Adrenal gland (tissue), 12 donors: Measurements from ENCODE around the gene TEKTIP1. TPM values are rescaled to one million over a fixed set of nuclear protein-coding genes. Genes with fewer than 3 reads are reported as not detected.

Source experiments
- DNase-seq, 7 donors: peaks; one replicate each; pipeline ENCODE4 v3.0.0-alpha.2; 2019 to 2020
- H3K27ac ChIP-seq, 5 donors: fragments of 200-600 bp; sonication (generic) in 4 of 5; 1 replicate in 3 of 5; 2 replicates in 2 of 5; pipeline versions ENCODE4 v1.5.1 to v1.8.0; 2016 to 2020; ENCODE audit warnings: mild to moderate bottlenecking in 1 of 5
- H3K27me3 ChIP-seq: fragments of 200-600 bp; 2 replicates; pipeline ENCODE4 v1.8.0; 2021
- H3K36me3 ChIP-seq, 2 donors: fragments of 200-600 bp; replicated peaks in 1 of 2; 1 replicate in 1 of 2; 2 replicates in 1 of 2; pipeline versions ENCODE4 v1.5.1 to v1.8.0; 2018 to 2022
- H3K4me1 ChIP-seq, 2 donors: fragments of 200-600 bp; replicated peaks in 1 of 2; 1 replicate in 1 of 2; 2 replicates in 1 of 2; pipeline versions ENCODE4 v1.5.1 to v1.8.0; 2018 to 2021
- H3K4me3 ChIP-seq, 4 donors: fragments of 200-600 bp; sonication (generic) in 3 of 4; one replicate each; pipeline ENCODE4 v1.5.1; 2016 to 2018
- H3K9me3 ChIP-seq, 3 donors: fragments of 200-600 bp; sonication (generic) in 1 of 3; replicated peaks in 1 of 3; 1 replicate in 2 of 3; 2 replicates in 1 of 3; pipeline versions ENCODE4 v1.5.1 to v1.8.0; 2016 to 2021
- POLR2A ChIP-seq, 2 donors: fragments of 450-650 bp; IDR thresholded peaks; one replicate each; pipeline ENCODE4 v1.6.1; 2017; ENCODE audit warnings: antibody characterized with exemption in 2 of 2, mild to moderate bottlenecking in 2 of 2, moderate library complexity in 1 of 2
- WGBS, 4 donors: extraction: QIAGEN DNeasy Blood & Tissue Kit in 2 of 4; methylation state at CpG; one replicate each; pipeline versions ENCODE4 v1.1.5 to v1.1.7; 2013 to 2017; 5-methylcytosine and 5-hydroxymethylcytosine counted together
- intact Hi-C, 2 donors: fragments of 100-400 bp; cut with DNase I; formaldehyde crosslinking; loops; one replicate each; pipeline versions ENCODE4 v1.14.1 to v1.15.0; 2022 to 2023
- polyA plus RNA-seq, 3 donors: library from polyadenylated mRNA; stranded (reverse); fragments of 200-250 nt in 2 of 3; fragments of 350-450 nt in 1 of 3; fragmentation: Illumina TruSeq in 1 of 3; extraction: RNeasy Lipid Tissue Mini Kit (QIAGEN cat#74804) in 1 of 3; gene quantifications; one replicate each; pipeline ENCODE4 v1.2.3, GENCODE V29; 2013 to 2014
- total RNA-seq, 9 donors: library from RNA; depleted of rRNA in 4 of 9; stranded (reverse); fragments of >200 nt in 4 of 9; fragments of 120-200 nt in 1 of 9; fragmentation: NEBNext Ultra II Directional in 1 of 9; extraction: Animal tissue kit (Norgen Biotek cat#: 25700) in 1 of 9; gene quantifications; one replicate each; pipeline versions ENCODE4 v1.1.0 to v1.2.4, GENCODE V29; 2013 to 2023
- TF ChIP-seq, protein P1 (sequence below), 6 experiments: fragments of 450-650 bp in 4 of 6; fragments of 200-600 bp in 2 of 6; sonication (generic) in 1 of 6; IDR thresholded peaks; 1 replicate in 5 of 6; 2 replicates in 1 of 6; pipeline versions ENCODE4 v1.5.1 to v1.8.0; 2016 to 2021; ENCODE audit warnings: antibody characterized with exemption in 6 of 6, mild to moderate bottlenecking in 2 of 6, moderate library complexity in 1 of 6
- donor health status: healthy with polysubstance abuse.
- donor health status: Bipolar disorder and iron deficiency.
- donor health status: DM: yes; HTN: yes; CAD: no.
- donor health status: DM: no; HTN: no; CAD: no.
- donor health status: DM: no; HTN: no; CAD: no.
- donor health status: DM: yes; HTN: yes; CAD: no.

The TEKTIP1 gene
- total and polyA plus RNA-seq, 12 donors: 0.68 to 3.6 (median 1.4) TPM; not detected in 5

- no peak for DNase-seq
- Histone ChIP-seq H3K4me1 (no peaks in the 10 kb centered on the region), H3K9me3 (no peaks in the 10 kb centered on the region), H3K27me3 (no peaks in the 10 kb centered on the region), H3K4me3 (no peak overlapping the region), H3K36me3 (peaks cover 0 to 52% of the 10 kb centered on the region in 2 donors), H3K27ac (no peak overlapping the region)
- intact Hi-C loops: no loop called here
- 93 to 94% (median 94%) methylated on average over 16 of the region's 16 CpGs for WGBS, 4 donors
- TF ChIP-seq, protein P1, sequence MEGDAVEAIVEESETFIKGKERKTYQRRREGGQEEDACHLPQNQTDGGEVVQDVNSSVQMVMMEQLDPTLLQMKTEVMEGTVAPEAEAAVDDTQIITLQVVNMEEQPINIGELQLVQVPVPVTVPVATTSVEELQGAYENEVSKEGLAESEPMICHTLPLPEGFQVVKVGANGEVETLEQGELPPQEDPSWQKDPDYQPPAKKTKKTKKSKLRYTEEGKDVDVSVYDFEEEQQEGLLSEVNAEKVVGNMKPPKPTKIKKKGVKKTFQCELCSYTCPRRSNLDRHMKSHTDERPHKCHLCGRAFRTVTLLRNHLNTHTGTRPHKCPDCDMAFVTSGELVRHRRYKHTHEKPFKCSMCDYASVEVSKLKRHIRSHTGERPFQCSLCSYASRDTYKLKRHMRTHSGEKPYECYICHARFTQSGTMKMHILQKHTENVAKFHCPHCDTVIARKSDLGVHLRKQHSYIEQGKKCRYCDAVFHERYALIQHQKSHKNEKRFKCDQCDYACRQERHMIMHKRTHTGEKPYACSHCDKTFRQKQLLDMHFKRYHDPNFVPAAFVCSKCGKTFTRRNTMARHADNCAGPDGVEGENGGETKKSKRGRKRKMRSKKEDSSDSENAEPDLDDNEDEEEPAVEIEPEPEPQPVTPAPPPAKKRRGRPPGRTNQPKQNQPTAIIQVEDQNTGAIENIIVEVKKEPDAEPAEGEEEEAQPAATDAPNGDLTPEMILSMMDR (IDR thresholded peaks at IDR 0.05): no peak
- no peak for TF ChIP-seq POLR2A (IDR thresholded peaks at IDR 0.05)
These were observed 46.1 kb upstream of the TEKTIP1 start for GRCh38 chr19:3492919-3493318.

DNA sequence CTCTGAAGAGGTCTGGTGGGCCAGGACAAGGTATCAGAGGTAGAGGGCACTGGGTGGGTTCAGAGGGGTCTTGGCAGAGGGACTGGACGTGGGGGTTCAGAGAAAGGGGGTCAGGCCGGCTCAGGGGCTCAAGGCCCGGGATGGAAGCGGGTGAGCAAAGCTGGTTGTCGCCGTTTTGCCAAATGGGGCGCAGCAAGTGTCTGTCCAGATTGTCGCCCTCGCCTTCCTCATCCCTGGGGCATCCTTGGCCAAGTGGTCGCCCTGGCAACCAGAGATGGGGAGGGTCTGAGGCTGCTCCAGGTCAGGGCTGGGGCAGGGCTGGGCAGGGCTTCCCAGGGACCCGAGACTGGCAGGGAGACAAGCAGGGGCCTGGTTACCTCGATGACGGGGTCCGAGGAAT, 45.3 kb upstream of the TEKTIP1 start:
- no peak for DNase-seq
- no peak overlapping the region for H3K4me3 ChIP-seq
- no peaks in the 10 kb centered on the region for H3K9me3 ChIP-seq
- intact Hi-C loops: no loop called here
- no peaks in the 10 kb centered on the region for H3K27me3 ChIP-seq
- H3K27ac ChIP-seq: no peak overlapping the region
- no peaks in the 10 kb centered on the region for H3K4me1 ChIP-seq
- H3K36me3 ChIP-seq: peaks cover 0 to 52% of the 10 kb centered on the region in 2 donors
- WGBS, 4 donors: 91 to 96% (median 93%) methylated on average over 12 to 14 of the region's 14 CpGs
- TF ChIP-seq, protein P1 (IDR thresholded peaks at IDR 0.05): no peak
- no peak for TF ChIP-seq POLR2A (IDR thresholded peaks at IDR 0.05)

- no peak for DNase-seq
- TF ChIP-seq, protein P1 (IDR thresholded peaks at IDR 0.05): no peak
- TF ChIP-seq POLR2A (IDR thresholded peaks at IDR 0.05): no peak
- intact Hi-C loops: no loop called here
- peaks cover 0 to 52% of the 10 kb centered on the region in 2 donors for H3K36me3 ChIP-seq
- no peak overlapping the region for H3K27ac ChIP-seq
- no peak overlapping the region for H3K4me3 ChIP-seq
- WGBS, 4 donors: 83 to 94% (median 89%) methylated on average over 7 to 15 of the region's 15 CpGs
- peaks cover 0 to 2% of the 10 kb centered on the region in 2 donors for H3K4me1 ChIP-seq
- H3K27me3 ChIP-seq: no peaks in the 10 kb centered on the region
- H3K9me3 ChIP-seq: no peaks in the 10 kb centered on the region
These were observed 44.9 kb upstream of the TEKTIP1 start for GRCh38 chr19:3494051-3494450.

DNA sequence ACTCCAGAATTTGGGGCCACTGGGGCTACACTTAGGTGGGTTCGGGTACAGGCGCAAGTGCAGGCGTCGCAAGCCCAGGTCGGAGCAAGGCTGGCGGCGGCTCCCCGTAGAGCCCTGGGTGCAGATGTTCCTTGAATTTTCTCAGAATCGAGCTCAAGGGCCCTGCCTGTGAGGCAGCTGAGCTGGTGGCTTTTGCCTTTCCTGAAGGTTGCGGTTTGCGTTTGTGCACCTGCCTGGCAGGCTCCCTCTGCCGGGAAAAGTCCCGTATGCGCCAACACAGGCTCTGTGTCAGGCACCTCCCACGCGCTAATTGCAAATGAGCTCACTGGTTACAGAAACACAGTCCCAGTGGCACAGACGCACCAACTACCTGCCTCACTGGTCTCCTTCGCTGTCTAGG, 44.4 kb upstream of the TEKTIP1 start:
- H3K9me3 ChIP-seq: no peaks in the 10 kb centered on the region
- TF ChIP-seq, protein P1 (IDR thresholded peaks at IDR 0.05): no peak
- TF ChIP-seq POLR2A (IDR thresholded peaks at IDR 0.05): no peak
- H3K4me1 ChIP-seq: peaks cover 4 to 6% of the 10 kb centered on the region in 2 donors
- 92 to 96% (median 95%) methylated on average over 15 to 18 of the region's 18 CpGs for WGBS, 4 donors
- intact Hi-C loops: no loop called here
- H3K27ac ChIP-seq: no peak overlapping the region
- no peaks in the 10 kb centered on the region for H3K27me3 ChIP-seq
- H3K36me3 ChIP-seq: peaks cover 0 to 52% of the 10 kb centered on the region in 2 donors
- no peak overlapping the region for H3K4me3 ChIP-seq
- DNase-seq: no peak
